HG03520 (cell line): ENCODE measurements around the gene SLC5A10.
"Not testable (repeated sequence)": the region's sequence is repeated elsewhere in the genome, so short reads cannot be mapped to it uniquely, and the experiment has no call there.

Source experiments
- ATAC-seq: cut with Tn5 transposase; IDR thresholded peaks from one replicate; pipeline ENCODE4 v1.9.1; 2021; ENCODE audit warnings: mild to moderate bottlenecking, moderate library complexity; ENCODE audit not compliant: unreplicated experiment

SLC5A10 gene

GRCh38 chr17:18951941-18952842 lies at the start of gene SLC5A10:
SLC5A10 (plus strand) TSS chr17:18952165; CDS start chr17:18952206, 41 bp downstream.
- ATAC-seq: no peak

GRCh38 chr17:18904482-18904881 lies 47.5 kb upstream of the SLC5A10 start:
- no peak for ATAC-seq

DNA sequence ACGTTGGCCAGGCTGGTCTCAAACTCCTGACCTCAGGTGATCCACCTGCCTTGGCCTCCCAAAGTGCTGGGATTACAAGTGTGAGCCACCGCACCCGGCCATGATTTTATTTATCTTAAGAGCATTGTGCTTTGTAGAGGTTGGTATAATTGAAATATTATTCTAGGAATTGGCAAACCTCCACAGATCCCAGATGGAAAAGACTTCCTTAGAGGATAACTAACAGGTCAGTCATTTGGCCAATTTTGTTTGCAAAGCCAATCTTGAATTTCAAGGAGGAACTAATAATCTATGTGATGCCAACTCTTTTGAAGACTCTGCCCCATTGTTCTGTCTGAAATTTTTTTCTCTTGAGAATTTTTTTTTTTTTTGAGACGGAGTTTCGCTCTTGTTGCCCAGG lies 46.7 kb upstream of the SLC5A10 start:
- no peak for ATAC-seq

GRCh38 chr17:18910326-18910725 lies 41.6 kb upstream of the SLC5A10 start:
- ATAC-seq: no peak

- no peak for ATAC-seq
Observed at GRCh38 chr17:18910881-18911280, 41.1 kb upstream of the SLC5A10 start.

GRCh38 chr17:18916816-18917500 lies 35.0 kb upstream of the SLC5A10 start:
- no peak for ATAC-seq

GRCh38 chr17:18917506-18918032 lies 34.4 kb upstream of the SLC5A10 start:
- no peak for ATAC-seq

DNA sequence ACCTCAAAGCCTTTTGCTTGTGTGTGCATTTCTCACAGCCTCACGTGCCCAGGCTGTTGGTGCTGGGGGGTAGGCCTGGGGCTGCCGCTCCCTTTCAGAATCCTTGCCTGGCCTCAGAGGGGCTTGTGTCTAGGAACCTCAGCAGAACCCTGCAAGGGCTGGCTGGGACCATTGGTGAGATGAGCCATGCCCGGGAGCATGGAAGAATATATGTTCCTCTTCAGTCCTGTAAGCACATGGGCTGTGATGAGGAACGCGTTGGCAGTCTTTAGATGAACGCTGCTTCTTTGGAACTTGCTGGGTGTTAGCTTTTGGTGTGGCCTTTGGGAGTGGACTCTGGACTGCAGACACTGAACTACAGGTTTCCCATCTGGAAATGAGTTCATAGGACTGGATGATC lies 32.0 kb upstream of the SLC5A10 start:
- no peak for ATAC-seq

- ATAC-seq: no peak
Observed at GRCh38 chr17:18920911-18921441, 31.0 kb upstream of the SLC5A10 start.

DNA sequence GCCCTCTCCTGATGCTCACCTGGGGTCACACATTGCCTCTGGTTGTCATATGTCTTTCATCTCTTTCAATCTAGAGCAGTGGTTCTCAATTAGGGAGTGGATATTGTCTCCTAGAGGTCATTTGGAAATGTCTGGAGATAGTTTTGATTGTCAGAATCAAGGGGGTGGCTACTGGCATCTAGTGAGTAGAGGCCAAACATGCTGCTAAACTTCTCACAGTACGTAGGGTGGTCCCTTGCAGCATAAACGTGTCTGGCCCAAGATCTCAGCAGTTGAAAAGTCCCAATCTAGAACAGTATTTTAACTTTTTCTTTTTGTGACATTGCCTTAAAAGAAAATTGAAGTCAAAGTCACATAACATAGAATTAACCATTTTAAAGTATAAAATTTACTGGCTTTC lies 30.5 kb upstream of the SLC5A10 start:
- ATAC-seq: no peak

DNA sequence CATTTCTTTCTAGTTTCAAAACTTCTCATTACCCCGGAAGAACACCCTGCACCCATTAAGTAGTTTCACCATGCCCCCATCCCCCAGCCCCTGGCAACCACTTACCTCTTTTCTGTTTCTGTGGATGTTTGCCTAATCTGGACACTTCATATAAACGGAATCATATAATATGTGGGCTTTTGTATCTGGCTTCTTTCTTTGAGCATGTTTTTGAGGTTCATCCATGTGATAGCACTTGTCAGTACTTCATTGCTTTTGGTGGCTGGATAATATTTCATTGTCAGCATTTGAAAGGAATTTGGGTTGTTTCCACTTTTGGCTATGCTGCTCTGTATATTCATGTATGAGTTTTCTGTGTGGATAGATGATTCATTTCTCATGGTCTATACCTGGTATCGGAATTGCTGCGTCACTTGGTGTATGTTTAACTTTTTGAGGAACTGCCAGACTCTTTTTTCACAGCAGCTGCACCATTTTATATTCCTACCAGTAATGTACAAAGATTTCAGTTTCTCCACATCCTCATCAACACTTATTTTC lies 30.0 kb upstream of the SLC5A10 start:
- peak; percentile 60 for ATAC-seq

- not testable (repeated sequence) for ATAC-seq
Observed at GRCh38 chr17:18922596-18922995, 29.4 kb upstream of the SLC5A10 start.

- no peak for ATAC-seq
Observed at GRCh38 chr17:18925187-18925586, 26.8 kb upstream of the SLC5A10 start.

- no peak for ATAC-seq
Observed at GRCh38 chr17:18928628-18929125, 23.3 kb upstream of the SLC5A10 start.

- no peak for ATAC-seq
Observed at GRCh38 chr17:18932360-18933055, 19.5 kb upstream of the SLC5A10 start.

- no peak for ATAC-seq
Observed at GRCh38 chr17:18933102-18934058, 18.6 kb upstream of the SLC5A10 start.

GRCh38 chr17:18937981-18938691 lies 13.8 kb upstream of the SLC5A10 start:
- ATAC-seq: no peak

DNA sequence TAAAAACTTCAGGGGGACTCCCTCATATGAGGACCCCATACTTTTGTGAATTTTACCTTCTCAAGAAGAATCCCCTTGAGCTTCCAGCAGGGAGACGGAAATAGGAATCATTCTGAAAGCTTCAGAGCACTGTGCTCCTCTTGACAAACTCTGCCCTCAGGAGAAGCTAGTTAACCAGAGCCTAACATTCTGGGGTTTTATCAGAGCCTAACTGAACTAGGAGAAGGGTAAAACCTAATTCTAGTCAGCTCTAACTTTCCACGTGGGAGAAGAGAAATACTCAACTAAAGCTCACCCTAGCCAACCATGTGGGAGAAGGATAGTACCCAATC lies 13.3 kb upstream of the SLC5A10 start:
- no peak for ATAC-seq

- ATAC-seq: no peak
Observed at GRCh38 chr17:18944646-18945045, 7.3 kb upstream of the SLC5A10 start.
